Left ventricle myocardium inferior (tissue), 1 donor: ENCODE measurements around the gene KIF15. TPM values are rescaled to one million over a fixed set of nuclear protein-coding genes. Genes with fewer than 3 reads are reported as not detected.

Experiments used
- DNase-seq: peaks from one replicate; pipeline ENCODE4 v3.0.0-alpha.2; 2020
- H3K27ac ChIP-seq: fragments of 200-600 bp; replicated peaks from 2 replicates; pipeline ENCODE4 v1.8.0; 2021
- H3K27me3 ChIP-seq: fragments of 200-600 bp; 2 replicates; pipeline ENCODE4 v1.8.0; 2021; ENCODE audit warnings: low read depth
- H3K36me3 ChIP-seq: fragments of 200-600 bp; 2 replicates; pipeline ENCODE4 v1.8.0; 2021
- H3K4me1 ChIP-seq: fragments of 200-600 bp; 2 replicates; pipeline ENCODE4 v1.8.0; 2021
- H3K4me3 ChIP-seq: fragments of 200-600 bp; 2 replicates; pipeline ENCODE4 v1.8.0; 2021; ENCODE audit warnings: mild to moderate bottlenecking, moderate library complexity
- H3K9me3 ChIP-seq: fragments of 200-600 bp; replicated peaks from 2 replicates; pipeline ENCODE4 v1.8.0; 2021
- CTCF ChIP-seq: fragments of 200-600 bp; IDR thresholded peaks from 2 replicates; pipeline ENCODE4 v1.8.0; 2021; ENCODE audit warnings: antibody characterized with exemption, mild to moderate bottlenecking, borderline replicate concordance
- intact Hi-C: fragments of 100-400 bp; cut with micrococcal nuclease; formaldehyde crosslinking; loops from one replicate; pipeline ENCODE4 v1.11.0; 2022
- total RNA-seq: library from RNA; stranded (reverse); fragmentation: NEBNext Ultra II Directional; extraction: Animal tissue kit (Norgen Biotek cat#: 25700); gene quantifications from one replicate; pipeline ENCODE4 v1.2.1, GENCODE V29; 2021
- donor health status: DM: no; HTN: yes; CAD: no; lungs with severe emphysema.

The KIF15 gene
- total RNA-seq, 1 donor from 2014 or later = 0.85 TPM

GRCh38 chr3:44899683-44900367 is 138.2 kb downstream of the KIF15 start:
- no peaks in the 10 kb centered on the region for H3K36me3 ChIP-seq

GRCh38 chr3:44902628-44903027 is 141.0 kb downstream of the KIF15 start:
- no peaks in the 10 kb centered on the region for H3K36me3 ChIP-seq
- no peak for TF ChIP-seq CTCF
- H3K4me3 ChIP-seq = no peak overlapping the region
- intact Hi-C loops = no loop called here
- no peaks in the 10 kb centered on the region for H3K9me3 ChIP-seq
- no peak overlapping the region for H3K27ac ChIP-seq
- no peak for DNase-seq
- H3K27me3 ChIP-seq = peaks cover 48% of the 10 kb centered on the region
- H3K4me1 ChIP-seq = no peaks in the 10 kb centered on the region

More at GRCh38 chr3:44899683-44900367, 138.2 kb downstream of the KIF15 start:
- H3K4me1 ChIP-seq = no peaks in the 10 kb centered on the region
- DNase-seq = no peak
- TF ChIP-seq CTCF = no peak
- H3K4me3 ChIP-seq = no peak overlapping the region
- H3K27me3 ChIP-seq = peaks cover 51% of the 10 kb centered on the region
- intact Hi-C loops = no loop called here
- no peaks in the 10 kb centered on the region for H3K9me3 ChIP-seq
- no peak overlapping the region for H3K27ac ChIP-seq

Other genes starting within 250 kb of the KIF15 start
- gene ZKSCAN7, start 206.6 kb upstream of the KIF15 start, total RNA-seq = 2.6 TPM
- 1.1 TPM for gene ZNF660, start 176.8 kb upstream of the KIF15 start, total RNA-seq
- gene ZNF197, start 136.8 kb upstream of the KIF15 start, total RNA-seq = 11.6 TPM
- 7.9 TPM for gene ZNF35, start 113.1 kb upstream of the KIF15 start, total RNA-seq
- 3.4 TPM for gene ZNF502, start 49.1 kb upstream of the KIF15 start, total RNA-seq
- 5.3 TPM for gene ZNF501, start 32.2 kb upstream of the KIF15 start, total RNA-seq
- gene KIAA1143, start 175 bp upstream of the KIF15 start, total RNA-seq = 32.4 TPM
- gene TMEM42, start 100.1 kb downstream of the KIF15 start, total RNA-seq = 10.8 TPM
- not detected for gene TGM4, start 112.8 kb downstream of the KIF15 start, total RNA-seq
- gene ZDHHC3, start 214.4 kb downstream of the KIF15 start, total RNA-seq = 40.2 TPM
- gene EXOSC7, start 214.4 kb downstream of the KIF15 start, total RNA-seq = 27.2 TPM